Adrenal gland (tissue), 12 donors: ENCODE measurements around the gene SSR2. TPM values are rescaled to one million over a fixed set of nuclear protein-coding genes. Genes with fewer than 3 reads are reported as not detected.

Source experiments
- DNase-seq, 7 donors: peaks; one replicate each; pipeline ENCODE4 v3.0.0-alpha.2; 2019 to 2020
- H3K27ac ChIP-seq, 5 donors: fragments of 200-600 bp; sonication (generic) in 4 of 5; 1 replicate in 3 of 5; 2 replicates in 2 of 5; pipeline versions ENCODE4 v1.5.1 to v1.8.0; 2016 to 2020; ENCODE audit warnings: mild to moderate bottlenecking in 1 of 5
- H3K27me3 ChIP-seq: fragments of 200-600 bp; 2 replicates; pipeline ENCODE4 v1.8.0; 2021
- H3K36me3 ChIP-seq, 2 donors: fragments of 200-600 bp; replicated peaks in 1 of 2; 1 replicate in 1 of 2; 2 replicates in 1 of 2; pipeline versions ENCODE4 v1.5.1 to v1.8.0; 2018 to 2022
- H3K4me1 ChIP-seq, 2 donors: fragments of 200-600 bp; replicated peaks in 1 of 2; 1 replicate in 1 of 2; 2 replicates in 1 of 2; pipeline versions ENCODE4 v1.5.1 to v1.8.0; 2018 to 2021
- H3K4me3 ChIP-seq, 4 donors: fragments of 200-600 bp; sonication (generic) in 3 of 4; one replicate each; pipeline ENCODE4 v1.5.1; 2016 to 2018
- H3K9me3 ChIP-seq, 3 donors: fragments of 200-600 bp; sonication (generic) in 1 of 3; replicated peaks in 1 of 3; 1 replicate in 2 of 3; 2 replicates in 1 of 3; pipeline versions ENCODE4 v1.5.1 to v1.8.0; 2016 to 2021
- POLR2A ChIP-seq, 2 donors: fragments of 450-650 bp; IDR thresholded peaks; one replicate each; pipeline ENCODE4 v1.6.1; 2017; ENCODE audit warnings: antibody characterized with exemption in 2 of 2, mild to moderate bottlenecking in 2 of 2, moderate library complexity in 1 of 2
- WGBS, 4 donors: extraction: QIAGEN DNeasy Blood & Tissue Kit in 2 of 4; methylation state at CpG; one replicate each; pipeline versions ENCODE4 v1.1.5 to v1.1.7; 2013 to 2017; 5-methylcytosine and 5-hydroxymethylcytosine counted together
- intact Hi-C, 2 donors: fragments of 100-400 bp; cut with DNase I; formaldehyde crosslinking; loops; one replicate each; pipeline versions ENCODE4 v1.14.1 to v1.15.0; 2022 to 2023
- polyA plus RNA-seq, 3 donors: library from polyadenylated mRNA; stranded (reverse); fragments of 200-250 nt in 2 of 3; fragments of 350-450 nt in 1 of 3; fragmentation: Illumina TruSeq in 1 of 3; extraction: RNeasy Lipid Tissue Mini Kit (QIAGEN cat#74804) in 1 of 3; gene quantifications; one replicate each; pipeline ENCODE4 v1.2.3, GENCODE V29; 2013 to 2014
- total RNA-seq, 9 donors: library from RNA; depleted of rRNA in 4 of 9; stranded (reverse); fragments of >200 nt in 4 of 9; fragments of 120-200 nt in 1 of 9; fragmentation: NEBNext Ultra II Directional in 1 of 9; extraction: Animal tissue kit (Norgen Biotek cat#: 25700) in 1 of 9; gene quantifications; one replicate each; pipeline versions ENCODE4 v1.1.0 to v1.2.4, GENCODE V29; 2013 to 2023
- TF ChIP-seq, protein P1 (sequence below), 6 experiments: fragments of 450-650 bp in 4 of 6; fragments of 200-600 bp in 2 of 6; sonication (generic) in 1 of 6; IDR thresholded peaks; 1 replicate in 5 of 6; 2 replicates in 1 of 6; pipeline versions ENCODE4 v1.5.1 to v1.8.0; 2016 to 2021; ENCODE audit warnings: antibody characterized with exemption in 6 of 6, mild to moderate bottlenecking in 2 of 6, moderate library complexity in 1 of 6
- donor health status: healthy with polysubstance abuse.
- donor health status: Bipolar disorder and iron deficiency.
- donor health status: DM: yes; HTN: yes; CAD: no.
- donor health status: DM: no; HTN: no; CAD: no.
- donor health status: DM: no; HTN: no; CAD: no.
- donor health status: DM: yes; HTN: yes; CAD: no.

Gene SSR2
- total and polyA plus RNA-seq, 12 donors = 164 to 724 (median 354) TPM

- no peak for DNase-seq
- no peaks in the 10 kb centered on the region for H3K4me1 ChIP-seq
- no peaks in the 10 kb centered on the region for H3K27me3 ChIP-seq
- H3K4me3 ChIP-seq = no peak overlapping the region
- no peak overlapping the region for H3K27ac ChIP-seq
- no peaks in the 10 kb centered on the region for H3K9me3 ChIP-seq
- no peaks in the 10 kb centered on the region for H3K36me3 ChIP-seq
- WGBS, 4 donors = 56 to 89% (median 70%) methylated on average over 2 of the region's 2 CpGs
- intact Hi-C loops = loop anchor here (5.0 to 10.0 kb wide), 3 partner anchors 62 to 125 kb away; partner anchors contain the start of gene RXFP4 (in 2 of the 2)
- TF ChIP-seq, protein P1, sequence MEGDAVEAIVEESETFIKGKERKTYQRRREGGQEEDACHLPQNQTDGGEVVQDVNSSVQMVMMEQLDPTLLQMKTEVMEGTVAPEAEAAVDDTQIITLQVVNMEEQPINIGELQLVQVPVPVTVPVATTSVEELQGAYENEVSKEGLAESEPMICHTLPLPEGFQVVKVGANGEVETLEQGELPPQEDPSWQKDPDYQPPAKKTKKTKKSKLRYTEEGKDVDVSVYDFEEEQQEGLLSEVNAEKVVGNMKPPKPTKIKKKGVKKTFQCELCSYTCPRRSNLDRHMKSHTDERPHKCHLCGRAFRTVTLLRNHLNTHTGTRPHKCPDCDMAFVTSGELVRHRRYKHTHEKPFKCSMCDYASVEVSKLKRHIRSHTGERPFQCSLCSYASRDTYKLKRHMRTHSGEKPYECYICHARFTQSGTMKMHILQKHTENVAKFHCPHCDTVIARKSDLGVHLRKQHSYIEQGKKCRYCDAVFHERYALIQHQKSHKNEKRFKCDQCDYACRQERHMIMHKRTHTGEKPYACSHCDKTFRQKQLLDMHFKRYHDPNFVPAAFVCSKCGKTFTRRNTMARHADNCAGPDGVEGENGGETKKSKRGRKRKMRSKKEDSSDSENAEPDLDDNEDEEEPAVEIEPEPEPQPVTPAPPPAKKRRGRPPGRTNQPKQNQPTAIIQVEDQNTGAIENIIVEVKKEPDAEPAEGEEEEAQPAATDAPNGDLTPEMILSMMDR (IDR thresholded peaks at IDR 0.05) = no peak
- no peak for TF ChIP-seq POLR2A (IDR thresholded peaks at IDR 0.05)
Observed at GRCh38 chr1:156067262-156067661, 46.5 kb upstream of the SSR2 start.

GRCh38 chr1:156065871-156066270 is 45.1 kb upstream of the SSR2 start:
- Histone ChIP-seq H3K9me3 (no peaks in the 10 kb centered on the region), H3K4me1 (no peaks in the 10 kb centered on the region), H3K27me3 (no peaks in the 10 kb centered on the region), H3K27ac (no peak overlapping the region), H3K36me3 (no peaks in the 10 kb centered on the region), H3K4me3 (no peak overlapping the region)
- 77 to 81% (median 79%) methylated on average over 11 to 16 of the region's 16 CpGs for WGBS, 4 donors
- no peak for DNase-seq
- intact Hi-C loops = loop anchor here (5.0 to 10.0 kb wide), 3 partner anchors 61 to 124 kb away; partner anchors contain the start of gene RXFP4 (in 2 of the 2)
- TF ChIP-seq, protein P1 (IDR thresholded peaks at IDR 0.05) = no peak
- TF ChIP-seq POLR2A (IDR thresholded peaks at IDR 0.05) = no peak

DNA sequence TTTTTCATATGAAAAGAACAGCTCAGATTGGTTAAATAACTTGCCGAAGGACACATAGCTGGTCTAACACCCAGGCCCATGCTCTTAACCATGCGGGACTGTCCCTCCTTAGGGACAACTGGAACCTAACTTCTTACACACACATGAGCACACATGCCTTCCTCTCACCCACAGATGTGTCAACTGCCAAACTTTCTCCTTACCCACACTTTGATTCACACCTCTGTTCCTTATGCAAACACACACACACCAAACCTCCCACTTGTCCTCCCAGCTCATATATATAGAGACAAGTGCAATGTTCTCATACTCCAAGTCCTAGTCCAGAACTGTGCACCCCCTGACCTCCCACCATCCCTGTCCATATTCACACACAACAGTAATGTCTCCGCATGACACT is 44.5 kb upstream of the SSR2 start:
- intact Hi-C loops = loop anchor here (5.0 to 10.0 kb wide), 3 partner anchors 60 to 123 kb away; partner anchors contain the start of gene RXFP4 (in 2 of the 2)
- 89 to 99% (median 93%) methylated on average over 3 of the region's 3 CpGs for WGBS, 4 donors
- no peaks in the 10 kb centered on the region for H3K9me3 ChIP-seq
- TF ChIP-seq, protein P1 (IDR thresholded peaks at IDR 0.05) = no peak
- TF ChIP-seq POLR2A (IDR thresholded peaks at IDR 0.05) = no peak
- no peak overlapping the region for H3K4me3 ChIP-seq
- no peaks in the 10 kb centered on the region for H3K27me3 ChIP-seq
- no peaks in the 10 kb centered on the region for H3K36me3 ChIP-seq
- H3K27ac ChIP-seq = no peak overlapping the region
- DNase-seq = no peak
- H3K4me1 ChIP-seq = no peaks in the 10 kb centered on the region

GRCh38 chr1:156064615-156065014 is 43.9 kb upstream of the SSR2 start:
- H3K27ac ChIP-seq = no peak overlapping the region
- intact Hi-C loops = loop anchor here (5.0 to 10.0 kb wide), 3 partner anchors 60 to 122 kb away; partner anchors contain the start of gene RXFP4 (in 2 of the 2)
- no peak overlapping the region for H3K4me3 ChIP-seq
- no peaks in the 10 kb centered on the region for H3K9me3 ChIP-seq
- no peaks in the 10 kb centered on the region for H3K27me3 ChIP-seq
- TF ChIP-seq, protein P1 (IDR thresholded peaks at IDR 0.05) = no peak
- no peak for TF ChIP-seq POLR2A (IDR thresholded peaks at IDR 0.05)
- no peaks in the 10 kb centered on the region for H3K36me3 ChIP-seq
- 85 to 95% (median 91%) methylated on average over 2 of the region's 2 CpGs for WGBS, 4 donors
- DNase-seq = no peak
- no peaks in the 10 kb centered on the region for H3K4me1 ChIP-seq
